GM23338 (cell line): ENCODE results near the gene MELTF. TPM values are rescaled to one million over a fixed set of nuclear protein-coding genes. Genes with fewer than 3 reads are reported as not detected.

Experiments used
- ATAC-seq: fragments of 200-7000 bp; cut with Tn5 transposase; 3 replicates; pipeline ENCODE4 v1.9.1; 2020
- DNase-seq: peaks from one replicate; pipeline ENCODE4 v3.0.0-alpha.2; 2015; ENCODE audit warnings: low spot score
- H2AFZ ChIP-seq: fragments of 200-600 bp; sonication (generic); 2 replicates; pipeline ENCODE4 v1.8.0; 2016; ENCODE audit warnings: antibody characterized with exemption, mild to moderate bottlenecking, moderate library complexity
- H3F3A ChIP-seq: fragments of 200-600 bp; sonication (generic); replicated peaks from 2 replicates; pipeline ENCODE4 v1.8.0; 2017; ENCODE audit warnings: antibody characterized with exemption, mixed run types, low read depth
- H3K27ac ChIP-seq: fragments of 200-600 bp; sonication (generic); 2 replicates; pipeline ENCODE4 v1.6.1; 2016; ENCODE audit warnings: low read depth
- H3K27me3 ChIP-seq: fragments of 200-600 bp; sonication (generic); 2 replicates; pipeline ENCODE4 v1.8.0; 2016; ENCODE audit warnings: mild to moderate bottlenecking, mixed run types, moderate library complexity; ENCODE audit not compliant: insufficient read depth
- H3K36me3 ChIP-seq: fragments of 200-600 bp; sonication (generic); 2 replicates; pipeline ENCODE4 v1.8.0; 2016; ENCODE audit warnings: mild to moderate bottlenecking; ENCODE audit not compliant: insufficient read depth
- H3K4me1 ChIP-seq: fragments of 200-600 bp; sonication (generic); 2 replicates; pipeline ENCODE4 v1.8.0; 2016; ENCODE audit warnings: mild to moderate bottlenecking, moderate library complexity; ENCODE audit not compliant: insufficient read depth
- H3K4me2 ChIP-seq: fragments of 200-600 bp; sonication (generic); 2 replicates; pipeline ENCODE4 v1.7.1; 2017; ENCODE audit warnings: mixed run types
- H3K4me3 ChIP-seq: fragments of 200-600 bp; sonication (generic); 2 replicates; pipeline ENCODE4 v1.6.1; 2016; ENCODE audit warnings: mixed run types
- H3K79me2 ChIP-seq: fragments of 200-600 bp; sonication (generic); replicated peaks from 2 replicates; pipeline ENCODE4 v1.8.0; 2017; ENCODE audit warnings: mild to moderate bottlenecking; ENCODE audit not compliant: insufficient read depth
- H3K9me2 ChIP-seq: fragments of 200-600 bp; sonication (generic); 2 replicates; pipeline ENCODE4 v1.8.0; 2017; ENCODE audit not compliant: insufficient read depth
- H4K20me1 ChIP-seq: fragments of 200-600 bp; sonication (generic); replicated peaks from 2 replicates; pipeline ENCODE4 v1.8.0; 2017; ENCODE audit warnings: mild to moderate bottlenecking; ENCODE audit not compliant: insufficient read depth
- H3K27ac Mint-ChIP-seq: 2 replicates; pipeline ENCODE4 v1.8.0; 2020; ENCODE audit warnings: inconsistent platforms, mild to moderate bottlenecking, moderate library complexity, mixed read lengths
- H3K27me3 Mint-ChIP-seq: 3 replicates; pipeline ENCODE4 v1.8.0; 2022; ENCODE audit warnings: low read depth, mild to moderate bottlenecking, moderate library complexity, mixed read lengths, inconsistent platforms; ENCODE audit not compliant: insufficient read depth, poor library complexity
- H3K36me3 Mint-ChIP-seq: 3 replicates; pipeline ENCODE4 v1.8.0; 2021; ENCODE audit warnings: low read depth, mild to moderate bottlenecking, inconsistent platforms, moderate library complexity, mixed read lengths
- H3K4me1 Mint-ChIP-seq: 3 replicates; pipeline ENCODE4 v1.8.0; 2020; ENCODE audit warnings: mild to moderate bottlenecking, inconsistent platforms, mixed read lengths
- H3K4me3 Mint-ChIP-seq: 3 replicates; pipeline ENCODE4 v1.8.0; 2021; ENCODE audit warnings: moderate library complexity, mild to moderate bottlenecking, inconsistent platforms, mixed read lengths
- H3K9me3 Mint-ChIP-seq: 3 replicates; pipeline ENCODE4 v1.8.0; 2020; ENCODE audit warnings: moderate library complexity, mild to moderate bottlenecking, inconsistent platforms, mixed read lengths
- STAT1 ChIP-seq: IDR thresholded peaks from one replicate; pipeline ENCODE4 v1.6.1; 2016; ENCODE audit warnings: antibody characterized with exemption; ENCODE audit not compliant: unreplicated experiment
- ZNF331 ChIP-seq: fragments of 250-450 bp; sonication (Bioruptor Pico); IDR thresholded peaks from 2 replicates; pipeline ENCODE4 v1.5.0; 2020; ENCODE audit warnings: low read depth, mild to moderate bottlenecking, moderate library complexity
- polyA plus RNA-seq: library from polyadenylated mRNA; unstranded; fragments of >200 nt; fragmentation: Nextera tagmentation; extraction: Ambion mirVana; gene quantifications from 2 replicates; pipeline ENCODE4 v1.2.1, GENCODE V29; 2016
- total RNA-seq: library from RNA; depleted of rRNA; stranded (reverse); fragments of >200 nt; shearing (Covaris generic); gene quantifications from 2 replicates; pipeline ENCODE4 v1.2.3, GENCODE V29; 2014
- TF ChIP-seq, protein P1 (sequence below): fragments of 250-450 bp; sonication (Bioruptor Pico); IDR thresholded peaks from 2 replicates; pipeline ENCODE4 v1.5.0; 2020; ENCODE audit warnings: mild to moderate bottlenecking, moderate library complexity
- TF ChIP-seq, protein P2 (sequence below), 2 experiments: fragments of 200-600 bp in 1 of 2; sonication (generic) in 1 of 2; conservative IDR thresholded peaks; 2 replicates each; pipeline versions ENCODE4 v1.5.1 to v1.6.1; 2016 to 2017; ENCODE audit warnings: antibody characterized with exemption in 2 of 2, low read depth in 2 of 2, mild to moderate bottlenecking in 2 of 2, moderate library complexity in 1 of 2

Gene MELTF
- total and polyA plus RNA-seq, 2 experiments from 2014 or later = 1.4 to 5.2 TPM

DNA sequence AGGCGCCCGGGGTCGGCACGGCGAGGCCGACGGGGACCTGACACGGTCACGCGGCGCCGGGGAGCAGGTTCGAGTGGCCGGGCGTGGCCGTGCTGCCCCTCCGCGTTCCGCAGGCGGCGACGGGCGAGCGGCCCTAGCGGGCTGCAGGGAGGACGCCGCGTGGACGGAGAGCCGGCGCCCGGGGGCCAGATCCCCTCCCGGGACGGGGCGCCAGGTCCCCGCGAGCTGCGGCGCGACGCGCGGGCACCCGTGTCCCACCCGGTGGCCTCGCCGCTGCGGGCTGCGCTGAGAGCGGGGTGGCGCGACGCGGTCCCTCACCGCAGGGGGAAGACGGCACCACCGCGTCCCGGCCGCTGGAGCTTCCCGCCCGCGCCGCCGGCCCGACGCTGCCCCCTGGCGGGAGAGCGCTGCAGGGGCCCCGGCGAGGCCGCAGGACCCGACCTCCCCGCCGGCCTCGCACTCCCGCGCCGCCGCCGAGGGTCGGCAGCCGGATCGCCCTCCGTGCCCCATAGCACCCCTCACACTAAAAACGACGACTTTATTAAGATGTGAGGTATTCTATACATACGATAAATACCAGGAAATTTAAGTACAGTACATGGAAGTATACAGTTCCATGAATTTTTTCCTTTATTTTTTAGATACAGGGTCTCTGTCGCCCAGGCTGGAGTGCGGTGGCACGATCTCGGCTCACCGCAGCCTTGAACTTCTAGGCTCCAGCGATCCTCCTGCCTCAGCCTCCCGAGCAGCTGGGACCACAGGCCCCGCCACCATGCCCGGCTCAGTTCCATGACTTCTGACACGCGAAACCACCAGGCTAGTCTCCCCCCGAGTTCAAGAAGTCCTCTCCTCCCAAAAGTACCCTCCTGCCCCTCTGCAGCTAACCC, 59.7 kb downstream of the MELTF start:
- Mint-ChIP-seq H3K9me3 (peaks cover 27% of the 10 kb centered on the region), H3K27ac (no peak overlapping the region), H3K36me3 (peaks cover 8% of the 10 kb centered on the region), H3K4me3 (peak overlapping the region; percentile 60), H3K27me3 (peaks cover 55% of the 10 kb centered on the region), H3K4me1 (peaks cover 8% of the 10 kb centered on the region; the same call in 2 of the 3 replicates)
- H3K36me3 ChIP-seq = no peaks in the 10 kb centered on the region
- 0 out of 2 replicates have a peak, but pooled peaks cover 6% of the 10 kb centered on the region for H3F3A ChIP-seq
- H3K4me1 ChIP-seq = no peaks in the 10 kb centered on the region; the same call in 1 of the 2 replicates
- DNase-seq (peak; percentile 76), ATAC-seq (peak; percentile 63)
- TF ChIP-seq, protein P1, sequence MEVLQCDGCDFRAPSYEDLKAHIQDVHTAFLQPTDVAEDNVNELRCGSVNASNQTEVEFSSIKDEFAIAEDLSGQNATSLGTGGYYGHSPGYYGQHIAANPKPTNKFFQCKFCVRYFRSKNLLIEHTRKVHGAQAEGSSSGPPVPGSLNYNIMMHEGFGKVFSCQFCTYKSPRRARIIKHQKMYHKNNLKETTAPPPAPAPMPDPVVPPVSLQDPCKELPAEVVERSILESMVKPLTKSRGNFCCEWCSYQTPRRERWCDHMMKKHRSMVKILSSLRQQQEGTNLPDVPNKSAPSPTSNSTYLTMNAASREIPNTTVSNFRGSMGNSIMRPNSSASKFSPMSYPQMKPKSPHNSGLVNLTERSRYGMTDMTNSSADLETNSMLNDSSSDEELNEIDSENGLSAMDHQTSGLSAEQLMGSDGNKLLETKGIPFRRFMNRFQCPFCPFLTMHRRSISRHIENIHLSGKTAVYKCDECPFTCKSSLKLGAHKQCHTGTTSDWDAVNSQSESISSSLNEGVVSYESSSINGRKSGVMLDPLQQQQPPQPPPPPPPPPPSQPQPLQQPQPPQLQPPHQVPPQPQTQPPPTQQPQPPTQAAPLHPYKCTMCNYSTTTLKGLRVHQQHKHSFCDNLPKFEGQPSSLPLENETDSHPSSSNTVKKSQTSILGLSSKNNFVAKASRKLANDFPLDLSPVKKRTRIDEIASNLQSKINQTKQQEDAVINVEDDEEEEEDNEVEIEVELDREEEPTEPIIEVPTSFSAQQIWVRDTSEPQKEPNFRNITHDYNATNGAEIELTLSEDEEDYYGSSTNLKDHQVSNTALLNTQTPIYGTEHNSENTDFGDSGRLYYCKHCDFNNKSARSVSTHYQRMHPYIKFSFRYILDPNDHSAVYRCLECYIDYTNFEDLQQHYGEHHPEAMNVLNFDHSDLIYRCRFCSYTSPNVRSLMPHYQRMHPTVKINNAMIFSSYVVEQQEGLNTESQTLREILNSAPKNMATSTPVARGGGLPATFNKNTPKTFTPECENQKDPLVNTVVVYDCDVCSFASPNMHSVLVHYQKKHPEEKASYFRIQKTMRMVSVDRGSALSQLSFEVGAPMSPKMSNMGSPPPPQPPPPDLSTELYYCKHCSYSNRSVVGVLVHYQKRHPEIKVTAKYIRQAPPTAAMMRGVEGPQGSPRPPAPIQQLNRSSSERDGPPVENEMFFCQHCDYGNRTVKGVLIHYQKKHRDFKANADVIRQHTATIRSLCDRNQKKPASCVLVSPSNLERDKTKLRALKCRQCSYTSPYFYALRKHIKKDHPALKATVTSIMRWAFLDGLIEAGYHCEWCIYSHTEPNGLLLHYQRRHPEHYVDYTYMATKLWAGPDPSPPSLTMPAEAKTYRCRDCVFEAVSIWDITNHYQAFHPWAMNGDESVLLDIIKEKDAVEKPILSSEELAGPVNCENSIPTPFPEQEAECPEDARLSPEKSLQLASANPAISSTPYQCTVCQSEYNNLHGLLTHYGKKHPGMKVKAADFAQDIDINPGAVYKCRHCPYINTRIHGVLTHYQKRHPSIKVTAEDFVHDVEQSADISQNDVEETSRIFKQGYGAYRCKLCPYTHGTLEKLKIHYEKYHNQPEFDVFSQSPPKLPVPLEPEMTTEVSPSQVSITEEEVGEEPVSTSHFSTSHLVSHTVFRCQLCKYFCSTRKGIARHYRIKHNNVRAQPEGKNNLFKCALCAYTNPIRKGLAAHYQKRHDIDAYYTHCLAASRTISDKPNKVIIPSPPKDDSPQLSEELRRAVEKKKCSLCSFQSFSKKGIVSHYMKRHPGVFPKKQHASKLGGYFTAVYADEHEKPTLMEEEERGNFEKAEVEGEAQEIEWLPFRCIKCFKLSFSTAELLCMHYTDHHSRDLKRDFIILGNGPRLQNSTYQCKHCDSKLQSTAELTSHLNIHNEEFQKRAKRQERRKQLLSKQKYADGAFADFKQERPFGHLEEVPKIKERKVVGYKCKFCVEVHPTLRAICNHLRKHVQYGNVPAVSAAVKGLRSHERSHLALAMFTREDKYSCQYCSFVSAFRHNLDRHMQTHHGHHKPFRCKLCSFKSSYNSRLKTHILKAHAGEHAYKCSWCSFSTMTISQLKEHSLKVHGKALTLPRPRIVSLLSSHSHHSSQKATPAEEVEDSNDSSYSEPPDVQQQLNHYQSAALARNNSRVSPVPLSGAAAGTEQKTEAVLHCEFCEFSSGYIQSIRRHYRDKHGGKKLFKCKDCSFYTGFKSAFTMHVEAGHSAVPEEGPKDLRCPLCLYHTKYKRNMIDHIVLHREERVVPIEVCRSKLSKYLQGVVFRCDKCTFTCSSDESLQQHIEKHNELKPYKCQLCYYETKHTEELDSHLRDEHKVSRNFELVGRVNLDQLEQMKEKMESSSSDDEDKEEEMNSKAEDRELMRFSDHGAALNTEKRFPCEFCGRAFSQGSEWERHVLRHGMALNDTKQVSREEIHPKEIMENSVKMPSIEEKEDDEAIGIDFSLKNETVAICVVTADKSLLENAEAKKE (CRISPR knock-in tag) = no peak
- TF ChIP-seq STAT1 (no peak), ZNF331 (CRISPR knock-in tag) (no peak)
- TF ChIP-seq, protein P2, sequence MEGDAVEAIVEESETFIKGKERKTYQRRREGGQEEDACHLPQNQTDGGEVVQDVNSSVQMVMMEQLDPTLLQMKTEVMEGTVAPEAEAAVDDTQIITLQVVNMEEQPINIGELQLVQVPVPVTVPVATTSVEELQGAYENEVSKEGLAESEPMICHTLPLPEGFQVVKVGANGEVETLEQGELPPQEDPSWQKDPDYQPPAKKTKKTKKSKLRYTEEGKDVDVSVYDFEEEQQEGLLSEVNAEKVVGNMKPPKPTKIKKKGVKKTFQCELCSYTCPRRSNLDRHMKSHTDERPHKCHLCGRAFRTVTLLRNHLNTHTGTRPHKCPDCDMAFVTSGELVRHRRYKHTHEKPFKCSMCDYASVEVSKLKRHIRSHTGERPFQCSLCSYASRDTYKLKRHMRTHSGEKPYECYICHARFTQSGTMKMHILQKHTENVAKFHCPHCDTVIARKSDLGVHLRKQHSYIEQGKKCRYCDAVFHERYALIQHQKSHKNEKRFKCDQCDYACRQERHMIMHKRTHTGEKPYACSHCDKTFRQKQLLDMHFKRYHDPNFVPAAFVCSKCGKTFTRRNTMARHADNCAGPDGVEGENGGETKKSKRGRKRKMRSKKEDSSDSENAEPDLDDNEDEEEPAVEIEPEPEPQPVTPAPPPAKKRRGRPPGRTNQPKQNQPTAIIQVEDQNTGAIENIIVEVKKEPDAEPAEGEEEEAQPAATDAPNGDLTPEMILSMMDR (conservative IDR thresholded peaks at IDR 0.05; ENCODE audit: low read depth in 2 of 2) = peak; percentile 49 to 77
- H4K20me1 ChIP-seq = no peaks in the 10 kb centered on the region
- H3K9me2 ChIP-seq = no peaks in the 10 kb centered on the region
- no peak overlapping the region for H3K27ac ChIP-seq
- peak overlapping the region; percentile 64 for H3K4me3 ChIP-seq
- H3K27me3 ChIP-seq = peaks cover 72% of the 10 kb centered on the region
- no peaks in the 10 kb centered on the region for H3K79me2 ChIP-seq
- peak overlapping the region; percentile 86; the same call in 1 of the 2 replicates for H3K4me2 ChIP-seq
- peak overlapping the region; percentile 96; the same call in 1 of the 2 replicates for H2AFZ ChIP-seq
